ENCODE data around the gene GNAQ. TPM values are rescaled to one million over a fixed set of nuclear protein-coding genes. Genes with fewer than 3 reads are reported as not detected.
"Not testable (repeated sequence)": the region's sequence is repeated elsewhere in the genome, so short reads cannot be mapped to it uniquely, and the experiment has no call there.

The GNAQ gene
- total RNA-seq, 2 donors from 2014 or later: 57.1 to 68.1 TPM

GRCh38 chr9:77718298-77718640, 313.3 kb downstream of the GNAQ start:
- H3K9me3 ChIP-seq (ENCODE audit: control insufficient read depth, low read length, poor library complexity, severe bottlenecking); H3K27me3 Mint-ChIP-seq; H3K27ac Mint-ChIP-seq; DNase-seq; H3K4me3 Mint-ChIP-seq; H3K36me3 Mint-ChIP-seq (ENCODE audit: low read depth); H3K4me1 Mint-ChIP-seq; ATAC-seq: not testable (repeated sequence)

- ATAC-seq, H3K4me3 Mint-ChIP-seq: not testable (repeated sequence)
These were observed 313.9 kb downstream of the GNAQ start for GRCh38 chr9:77717608-77718297.

GRCh38 chr9:77714077-77714549, 317.5 kb downstream of the GNAQ start:
- H3K27me3 Mint-ChIP-seq: no peaks in the 10 kb centered on the region
- no peak overlapping the region for H3K4me3 Mint-ChIP-seq
- no peaks in the 10 kb centered on the region for H3K9me3 ChIP-seq (ENCODE audit: control insufficient read depth, low read length, poor library complexity, severe bottlenecking)
- DNase-seq (no peak), ATAC-seq (no peak)
- H3K27ac Mint-ChIP-seq: peak overlapping the region; percentile 65
- H3K36me3 Mint-ChIP-seq (ENCODE audit: low read depth): peaks cover 2% of the 10 kb centered on the region
- H3K4me1 Mint-ChIP-seq: no peaks in the 10 kb centered on the region

More at GRCh38 chr9:77717608-77718297, 313.9 kb downstream of the GNAQ start:
- not testable (repeated sequence) for DNase-seq; H3K9me3 ChIP-seq (ENCODE audit: control insufficient read depth, low read length, poor library complexity, severe bottlenecking); H3K27me3 Mint-ChIP-seq; H3K27ac Mint-ChIP-seq; H3K4me1 Mint-ChIP-seq; H3K36me3 Mint-ChIP-seq (ENCODE audit: low read depth)

GRCh38 chr9:77712533-77713130, 319.0 kb downstream of the GNAQ start:
- ATAC-seq (no peak), DNase-seq (no peak)
- H3K9me3 ChIP-seq (ENCODE audit: control insufficient read depth, low read length, poor library complexity, severe bottlenecking): no peaks in the 10 kb centered on the region
- Mint-ChIP-seq H3K27ac (no peak overlapping the region), H3K36me3 (ENCODE audit: low read depth) (peaks cover 2% of the 10 kb centered on the region), H3K27me3 (no peaks in the 10 kb centered on the region), H3K4me1 (no peaks in the 10 kb centered on the region), H3K4me3 (no peak overlapping the region)

- no peaks in the 10 kb centered on the region for H3K9me3 ChIP-seq (ENCODE audit: control insufficient read depth, low read length, poor library complexity, severe bottlenecking)
- Mint-ChIP-seq H3K27me3 (no peaks in the 10 kb centered on the region), H3K4me3 (no peak overlapping the region), H3K27ac (no peak overlapping the region), H3K4me1 (no peaks in the 10 kb centered on the region), H3K36me3 (ENCODE audit: low read depth) (no peaks in the 10 kb centered on the region)
- DNase-seq (no peak), ATAC-seq (no peak)
These were observed 320.5 kb downstream of the GNAQ start for GRCh38 chr9:77710965-77711648.

- no peak overlapping the region for H3K4me3 Mint-ChIP-seq
- H3K4me1 Mint-ChIP-seq: no peaks in the 10 kb centered on the region
- DNase-seq (no peak), ATAC-seq (no peak)
- no peaks in the 10 kb centered on the region for H3K9me3 ChIP-seq (ENCODE audit: control insufficient read depth, low read length, poor library complexity, severe bottlenecking)
- no peak overlapping the region for H3K27ac Mint-ChIP-seq
- no peaks in the 10 kb centered on the region for H3K27me3 Mint-ChIP-seq
- no peaks in the 10 kb centered on the region for H3K36me3 Mint-ChIP-seq (ENCODE audit: low read depth)
These were observed 321.3 kb downstream of the GNAQ start for GRCh38 chr9:77710316-77710715.

- Mint-ChIP-seq H3K4me1 (no peaks in the 10 kb centered on the region), H3K36me3 (ENCODE audit: low read depth) (no peaks in the 10 kb centered on the region), H3K4me3 (no peak overlapping the region), H3K27me3 (no peaks in the 10 kb centered on the region), H3K27ac (no peak overlapping the region)
- DNase-seq (no peak), ATAC-seq (no peak)
- H3K9me3 ChIP-seq (ENCODE audit: control insufficient read depth, low read length, poor library complexity, severe bottlenecking): no peaks in the 10 kb centered on the region
These were observed 323.4 kb downstream of the GNAQ start for GRCh38 chr9:77708064-77708815.

GRCh38 chr9:77707383-77708063, 324.1 kb downstream of the GNAQ start:
- Mint-ChIP-seq H3K4me1 (no peaks in the 10 kb centered on the region), H3K36me3 (ENCODE audit: low read depth) (no peaks in the 10 kb centered on the region), H3K27me3 (no peaks in the 10 kb centered on the region), H3K27ac (no peak overlapping the region), H3K4me3 (no peak overlapping the region)
- H3K9me3 ChIP-seq (ENCODE audit: control insufficient read depth, low read length, poor library complexity, severe bottlenecking): no peaks in the 10 kb centered on the region
- ATAC-seq: no peak
- DNase-seq: no peak

GRCh38 chr9:77705636-77706035, 326.0 kb downstream of the GNAQ start:
- Mint-ChIP-seq H3K4me3 (no peak overlapping the region), H3K27me3 (no peaks in the 10 kb centered on the region), H3K36me3 (ENCODE audit: low read depth) (no peaks in the 10 kb centered on the region), H3K27ac (no peak overlapping the region), H3K4me1 (no peaks in the 10 kb centered on the region)
- DNase-seq: no peak
- ATAC-seq: no peak
- no peaks in the 10 kb centered on the region for H3K9me3 ChIP-seq (ENCODE audit: control insufficient read depth, low read length, poor library complexity, severe bottlenecking)

- H3K4me3 Mint-ChIP-seq; H3K36me3 Mint-ChIP-seq (ENCODE audit: low read depth); H3K9me3 ChIP-seq (ENCODE audit: control insufficient read depth, low read length, poor library complexity, severe bottlenecking); H3K27me3 Mint-ChIP-seq; ATAC-seq; H3K27ac Mint-ChIP-seq; H3K4me1 Mint-ChIP-seq; DNase-seq: not testable (repeated sequence)
These were observed 328.9 kb downstream of the GNAQ start for GRCh38 chr9:77702521-77703390.

- H3K36me3 Mint-ChIP-seq (ENCODE audit: low read depth): peaks cover 2% of the 10 kb centered on the region
- H3K9me3 ChIP-seq (ENCODE audit: control insufficient read depth, low read length, poor library complexity, severe bottlenecking): no peaks in the 10 kb centered on the region
- no peaks in the 10 kb centered on the region for H3K4me1 Mint-ChIP-seq
- H3K27ac Mint-ChIP-seq: no peak overlapping the region
- ATAC-seq (no peak), DNase-seq (no peak)
- H3K27me3 Mint-ChIP-seq: no peaks in the 10 kb centered on the region
- H3K4me3 Mint-ChIP-seq: no peak overlapping the region
These were observed 334.2 kb downstream of the GNAQ start for GRCh38 chr9:77697238-77697984.

- DNase-seq; H3K9me3 ChIP-seq (ENCODE audit: control insufficient read depth, low read length, poor library complexity, severe bottlenecking); ATAC-seq; H3K4me3 Mint-ChIP-seq; H3K36me3 Mint-ChIP-seq (ENCODE audit: low read depth); H3K27me3 Mint-ChIP-seq; H3K27ac Mint-ChIP-seq; H3K4me1 Mint-ChIP-seq: not testable (repeated sequence)
These were observed 340.9 kb downstream of the GNAQ start for GRCh38 chr9:77690723-77691122.

Measured in T-helper 17 cell (primary cell).